Heart right ventricle (tissue), 16 donors: ENCODE measurements around the gene LRRC52. TPM values are rescaled to one million over a fixed set of nuclear protein-coding genes. Genes with fewer than 3 reads are reported as not detected.
A peak's percentile ranks its signal among the peaks of the same experiment; 100 is the strongest.

Experiments
- ATAC-seq, 8 donors: fragments of 200-7000 bp; cut with Tn5 transposase; one replicate each; pipeline ENCODE4 v1.9.1; 2020; ENCODE audit warnings: mild to moderate bottlenecking in 8 of 8, moderate library complexity in 8 of 8, moderate number of reproducible peaks in 1 of 8
- DNase-seq, 2 donors: peaks; one replicate each; pipeline ENCODE4 v3.0.0-alpha.2; 2020
- H3K27ac ChIP-seq, 10 donors: fragments of 200-600 bp; sonication (generic) in 2 of 10; one replicate each; pipeline versions ENCODE4 v1.5.0 to v1.8.0; 2020 to 2022; ENCODE audit warnings: mild to moderate bottlenecking in 3 of 10
- H3K27me3 ChIP-seq, 7 donors: fragments of 200-600 bp; one replicate each; pipeline ENCODE4 v1.8.0; 2021 to 2022; ENCODE audit warnings: mild to moderate bottlenecking in 2 of 7
- H3K36me3 ChIP-seq, 9 donors: fragments of 200-600 bp; sonication (generic) in 1 of 9; one replicate each; pipeline versions ENCODE4 v1.5.0 to v1.8.0; 2020 to 2022; ENCODE audit warnings: mild to moderate bottlenecking in 2 of 9
- H3K4me1 ChIP-seq, 9 donors: fragments of 200-600 bp; sonication (generic) in 1 of 9; one replicate each; pipeline versions ENCODE4 v1.5.0 to v1.8.0; 2020 to 2022; ENCODE audit warnings: mild to moderate bottlenecking in 4 of 9
- H3K4me3 ChIP-seq, 10 donors: fragments of 200-600 bp; sonication (generic) in 2 of 10; one replicate each; pipeline versions ENCODE4 v1.5.0 to v1.8.0; 2020 to 2022; ENCODE audit warnings: mild to moderate bottlenecking in 7 of 10, moderate library complexity in 2 of 10
- H3K9me3 ChIP-seq, 11 donors: fragments of 200-600 bp in 10 of 11; sonication (generic) in 2 of 11; one replicate each; pipeline versions ENCODE4 v1.5.0 to v1.8.0; 2013 to 2022; ENCODE audit warnings: mild to moderate bottlenecking in 2 of 11, control low read depth in 1 of 11, moderate library complexity in 1 of 11
- CTCF ChIP-seq, 9 donors: fragments of 200-600 bp; sonication (generic) in 2 of 9; IDR thresholded peaks; one replicate each; pipeline versions ENCODE4 v1.5.0 to v1.8.0; 2021 to 2022; ENCODE audit warnings: antibody characterized with exemption in 9 of 9, mild to moderate bottlenecking in 5 of 9, moderate library complexity in 1 of 9
- WGBS, 2 donors: extraction: QIAGEN DNeasy Blood & Tissue Kit; methylation state at CpG; one replicate each; pipeline ENCODE4 v1.1.7; 2013; ENCODE audit warnings: inconsistent platforms in 1 of 2; 5-methylcytosine and 5-hydroxymethylcytosine counted together
- intact Hi-C, 10 donors: fragments of 100-400 bp; cut with DNase I; formaldehyde crosslinking; loops; one replicate each; pipeline versions ENCODE4 v1.11.1 to v1.14.2; 2022
- polyA plus RNA-seq, 2 donors: library from polyadenylated mRNA; stranded (reverse); fragments of 200-250 nt; gene quantifications; one replicate each; pipeline ENCODE4 v1.2.3, GENCODE V29; 2013
- total RNA-seq, 10 donors: library from RNA; stranded (reverse); fragmentation: NEBNext Ultra II Directional in 3 of 10; extraction: Animal tissue kit (Norgen Biotek cat#: 25700) in 3 of 10; gene quantifications; one replicate each; pipeline versions ENCODE4 v1.2.1 to v1.2.4, GENCODE V29; 2021 to 2023
- donor health status: Arrhythmogenic right ventricular cardiomyopathy.
- donor health status: ischemic (EF 13 %, LVEDD 7.1; RV severe dilation, severe dysfunction).
- donor health status: healthy with polysubstance abuse.
- donor health status: DM: no; HTN: yes; CAD: no.
- donor health status: DM: no; HTN: no; CAD: no.
- donor health status: ischemic (EF 25% LVEDD 6.9; RV normal size, moderate dysfunction).
- donor health status: ischemic (EF 25% LVEDD 5.7; RV mildly dilated, moderate dysfunction).
- donor health status: healthy.
- donor health status: DM: yes; HTN: yes; CAD: no.
- donor health status: Ischemic cardiomyopathy.
- donor health status: ischemic (EF 35%, LVEDD 5.7; RV mildly dilated, moderate dysfunction).
- donor health status: nonischemic (EF 11% LVEDD 7.7; RV severe dilation, severe dysfunction).
- donor health status: DM: yes; HTN: yes; CAD: no.
- donor health status: PGD.
- donor health status: ischemic (EF 29% LVEDD 5.4; RV normal size, mild dysfunction).
- donor health status: nonischemic (EF 23%, LVEDD 6.1; RV moderate dilation, normal function).

The LRRC52 gene
- total and polyA plus RNA-seq, 12 donors: 0.16 to 1.6 (median 0.55) TPM; not detected in 3

GRCh38 chr1:165564561-165564960 is 20.8 kb downstream of the LRRC52 start:
- no peak overlapping the region for H3K4me3 ChIP-seq
- peaks cover 0 to 4% (median 0%) of the 10 kb centered on the region in 7 donors for H3K27me3 ChIP-seq
- peak in 6 of 8 donors; percentile 47 to 85 (median 75) for ATAC-seq
- TF ChIP-seq CTCF (IDR thresholded peaks at IDR 0.05): no peak
- 45 to 58% methylated on average over 4 of the region's 4 CpGs for WGBS, 2 donors
- H3K9me3 ChIP-seq: no peaks in the 10 kb centered on the region
- no peaks in the 10 kb centered on the region for H3K36me3 ChIP-seq
- peak in 1 of 2 donors; percentile 45 for DNase-seq
- no peak overlapping the region for H3K27ac ChIP-seq
- peaks cover 0 to 21% (median 10%) of the 10 kb centered on the region in 9 donors for H3K4me1 ChIP-seq
- intact Hi-C loops: no loop called here

GRCh38 chr1:165565751-165566490 is 22.1 kb downstream of the LRRC52 start:
- peaks cover 0 to 4% (median 0%) of the 10 kb centered on the region in 7 donors for H3K27me3 ChIP-seq
- no peak overlapping the region for H3K4me3 ChIP-seq
- H3K36me3 ChIP-seq: no peaks in the 10 kb centered on the region
- H3K4me1 ChIP-seq: peaks cover 0 to 12% (median 4%) of the 10 kb centered on the region in 9 donors
- TF ChIP-seq CTCF (IDR thresholded peaks at IDR 0.05): no peak
- H3K27ac ChIP-seq: no peak overlapping the region
- intact Hi-C loops: no loop called here
- WGBS, 2 donors: 88 to 93% methylated on average over 4 of the region's 4 CpGs
- ATAC-seq (no peak), DNase-seq (no peak)
- H3K9me3 ChIP-seq: no peaks in the 10 kb centered on the region

DNA sequence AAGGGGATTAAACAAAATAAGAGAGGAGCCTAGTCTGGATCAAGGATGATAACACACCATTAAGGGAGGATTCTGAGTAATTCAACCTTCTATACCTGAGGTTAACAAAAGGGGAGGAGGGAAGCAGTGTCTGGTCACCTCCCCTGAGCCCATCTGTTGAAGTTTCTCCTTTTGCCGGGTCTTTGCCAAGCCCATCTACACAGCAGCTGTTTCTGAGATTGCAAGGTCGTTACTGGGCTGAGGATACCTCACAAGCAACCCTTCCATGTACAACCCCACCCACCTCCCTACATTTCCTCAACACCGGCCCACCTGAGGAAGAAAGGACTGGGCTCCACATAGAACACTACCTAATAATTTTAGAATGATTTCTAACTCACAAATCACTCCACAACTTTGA is 26.3 kb downstream of the LRRC52 start:
- 52 to 64% methylated on average over 3 of the region's 3 CpGs for WGBS, 2 donors
- H3K4me3 ChIP-seq: no peak overlapping the region
- intact Hi-C loops: no loop called here
- H3K9me3 ChIP-seq: no peaks in the 10 kb centered on the region
- H3K27ac ChIP-seq: no peak overlapping the region
- ATAC-seq: no peak
- H3K27me3 ChIP-seq: peaks cover 0 to 25% (median 0%) of the 10 kb centered on the region in 7 donors
- no peak for DNase-seq
- no peaks in the 10 kb centered on the region for H3K36me3 ChIP-seq
- peaks cover 0 to 2% (median 0%) of the 10 kb centered on the region in 9 donors for H3K4me1 ChIP-seq
- no peak for TF ChIP-seq CTCF (IDR thresholded peaks at IDR 0.05)

- no peak for ATAC-seq
Measured at GRCh38 chr1:165573787-165574186, 30.0 kb downstream of the LRRC52 start.

More at GRCh38 chr1:165573787-165574186, 30.0 kb downstream of the LRRC52 start:
- intact Hi-C loops: no loop called here
- Histone ChIP-seq H3K4me1 (peaks cover 0 to 9% (median 0%) of the 10 kb centered on the region in 9 donors), H3K4me3 (no peak overlapping the region), H3K27me3 (peaks cover 0 to 28% (median 0%) of the 10 kb centered on the region in 7 donors), H3K36me3 (no peaks in the 10 kb centered on the region), H3K9me3 (no peaks in the 10 kb centered on the region), H3K27ac (no peak overlapping the region)
- 93 to 100% methylated on average over 1 of the region's 1 CpG for WGBS, 2 donors
- DNase-seq: no peak
- TF ChIP-seq CTCF (IDR thresholded peaks at IDR 0.05): no peak
